Measurements from ENCODE around the gene AGO1.

DNA sequence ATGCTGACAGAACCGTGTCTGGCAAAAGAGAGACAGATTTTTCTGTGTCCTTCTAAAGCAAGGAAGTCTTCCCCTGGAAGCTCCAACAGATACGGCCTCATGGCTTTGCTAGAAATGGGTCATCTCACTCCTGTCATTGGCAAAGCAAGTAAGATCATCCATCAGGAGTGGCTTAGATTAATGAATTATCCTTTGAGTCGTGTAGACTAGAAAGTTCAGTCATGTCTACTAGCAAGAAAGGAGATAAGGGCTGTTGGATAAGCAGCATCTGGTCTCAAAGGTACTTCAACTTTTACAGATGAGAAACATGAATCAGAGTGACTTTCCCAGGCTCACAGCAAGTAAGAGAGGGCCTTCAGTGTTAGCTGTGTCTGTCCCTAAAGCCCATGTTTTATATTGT, 44.5 kb downstream of the AGO1 start:
- TF ChIP-seq EZH2 (IDR thresholded peaks at IDR 0.05; ENCODE audit: borderline replicate concordance, insufficient read depth, low read length, poor library complexity, severe bottlenecking) (no peak), RAD21 (conservative IDR thresholded peaks at IDR 0.05) (no peak), MXI1 (conservative IDR thresholded peaks at IDR 0.05; ENCODE audit: poor library complexity, severe bottlenecking) (no peak), EP300 (conservative IDR thresholded peaks at IDR 0.05; ENCODE audit: poor library complexity, severe bottlenecking) (no peak), POLR2AphosphoS5 (IDR thresholded peaks at IDR 0.05) (no peak), TAF1 (IDR thresholded peaks at IDR 0.05; ENCODE audit: low read depth) (no peak)
- TF ChIP-seq, protein P1, sequence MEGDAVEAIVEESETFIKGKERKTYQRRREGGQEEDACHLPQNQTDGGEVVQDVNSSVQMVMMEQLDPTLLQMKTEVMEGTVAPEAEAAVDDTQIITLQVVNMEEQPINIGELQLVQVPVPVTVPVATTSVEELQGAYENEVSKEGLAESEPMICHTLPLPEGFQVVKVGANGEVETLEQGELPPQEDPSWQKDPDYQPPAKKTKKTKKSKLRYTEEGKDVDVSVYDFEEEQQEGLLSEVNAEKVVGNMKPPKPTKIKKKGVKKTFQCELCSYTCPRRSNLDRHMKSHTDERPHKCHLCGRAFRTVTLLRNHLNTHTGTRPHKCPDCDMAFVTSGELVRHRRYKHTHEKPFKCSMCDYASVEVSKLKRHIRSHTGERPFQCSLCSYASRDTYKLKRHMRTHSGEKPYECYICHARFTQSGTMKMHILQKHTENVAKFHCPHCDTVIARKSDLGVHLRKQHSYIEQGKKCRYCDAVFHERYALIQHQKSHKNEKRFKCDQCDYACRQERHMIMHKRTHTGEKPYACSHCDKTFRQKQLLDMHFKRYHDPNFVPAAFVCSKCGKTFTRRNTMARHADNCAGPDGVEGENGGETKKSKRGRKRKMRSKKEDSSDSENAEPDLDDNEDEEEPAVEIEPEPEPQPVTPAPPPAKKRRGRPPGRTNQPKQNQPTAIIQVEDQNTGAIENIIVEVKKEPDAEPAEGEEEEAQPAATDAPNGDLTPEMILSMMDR (IDR thresholded peaks at IDR 0.05; ENCODE audit: poor library complexity, severe bottlenecking): no peak
- TF ChIP-seq, protein P2, sequence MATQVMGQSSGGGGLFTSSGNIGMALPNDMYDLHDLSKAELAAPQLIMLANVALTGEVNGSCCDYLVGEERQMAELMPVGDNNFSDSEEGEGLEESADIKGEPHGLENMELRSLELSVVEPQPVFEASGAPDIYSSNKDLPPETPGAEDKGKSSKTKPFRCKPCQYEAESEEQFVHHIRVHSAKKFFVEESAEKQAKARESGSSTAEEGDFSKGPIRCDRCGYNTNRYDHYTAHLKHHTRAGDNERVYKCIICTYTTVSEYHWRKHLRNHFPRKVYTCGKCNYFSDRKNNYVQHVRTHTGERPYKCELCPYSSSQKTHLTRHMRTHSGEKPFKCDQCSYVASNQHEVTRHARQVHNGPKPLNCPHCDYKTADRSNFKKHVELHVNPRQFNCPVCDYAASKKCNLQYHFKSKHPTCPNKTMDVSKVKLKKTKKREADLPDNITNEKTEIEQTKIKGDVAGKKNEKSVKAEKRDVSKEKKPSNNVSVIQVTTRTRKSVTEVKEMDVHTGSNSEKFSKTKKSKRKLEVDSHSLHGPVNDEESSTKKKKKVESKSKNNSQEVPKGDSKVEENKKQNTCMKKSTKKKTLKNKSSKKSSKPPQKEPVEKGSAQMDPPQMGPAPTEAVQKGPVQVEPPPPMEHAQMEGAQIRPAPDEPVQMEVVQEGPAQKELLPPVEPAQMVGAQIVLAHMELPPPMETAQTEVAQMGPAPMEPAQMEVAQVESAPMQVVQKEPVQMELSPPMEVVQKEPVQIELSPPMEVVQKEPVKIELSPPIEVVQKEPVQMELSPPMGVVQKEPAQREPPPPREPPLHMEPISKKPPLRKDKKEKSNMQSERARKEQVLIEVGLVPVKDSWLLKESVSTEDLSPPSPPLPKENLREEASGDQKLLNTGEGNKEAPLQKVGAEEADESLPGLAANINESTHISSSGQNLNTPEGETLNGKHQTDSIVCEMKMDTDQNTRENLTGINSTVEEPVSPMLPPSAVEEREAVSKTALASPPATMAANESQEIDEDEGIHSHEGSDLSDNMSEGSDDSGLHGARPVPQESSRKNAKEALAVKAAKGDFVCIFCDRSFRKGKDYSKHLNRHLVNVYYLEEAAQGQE (IDR thresholded peaks at IDR 0.05; ENCODE audit: borderline replicate concordance): no peak

Measured in neural cell (in vitro differentiated cells).